Measurements from ENCODE around the gene AVPR2.

AVPR2 gene

DNA sequence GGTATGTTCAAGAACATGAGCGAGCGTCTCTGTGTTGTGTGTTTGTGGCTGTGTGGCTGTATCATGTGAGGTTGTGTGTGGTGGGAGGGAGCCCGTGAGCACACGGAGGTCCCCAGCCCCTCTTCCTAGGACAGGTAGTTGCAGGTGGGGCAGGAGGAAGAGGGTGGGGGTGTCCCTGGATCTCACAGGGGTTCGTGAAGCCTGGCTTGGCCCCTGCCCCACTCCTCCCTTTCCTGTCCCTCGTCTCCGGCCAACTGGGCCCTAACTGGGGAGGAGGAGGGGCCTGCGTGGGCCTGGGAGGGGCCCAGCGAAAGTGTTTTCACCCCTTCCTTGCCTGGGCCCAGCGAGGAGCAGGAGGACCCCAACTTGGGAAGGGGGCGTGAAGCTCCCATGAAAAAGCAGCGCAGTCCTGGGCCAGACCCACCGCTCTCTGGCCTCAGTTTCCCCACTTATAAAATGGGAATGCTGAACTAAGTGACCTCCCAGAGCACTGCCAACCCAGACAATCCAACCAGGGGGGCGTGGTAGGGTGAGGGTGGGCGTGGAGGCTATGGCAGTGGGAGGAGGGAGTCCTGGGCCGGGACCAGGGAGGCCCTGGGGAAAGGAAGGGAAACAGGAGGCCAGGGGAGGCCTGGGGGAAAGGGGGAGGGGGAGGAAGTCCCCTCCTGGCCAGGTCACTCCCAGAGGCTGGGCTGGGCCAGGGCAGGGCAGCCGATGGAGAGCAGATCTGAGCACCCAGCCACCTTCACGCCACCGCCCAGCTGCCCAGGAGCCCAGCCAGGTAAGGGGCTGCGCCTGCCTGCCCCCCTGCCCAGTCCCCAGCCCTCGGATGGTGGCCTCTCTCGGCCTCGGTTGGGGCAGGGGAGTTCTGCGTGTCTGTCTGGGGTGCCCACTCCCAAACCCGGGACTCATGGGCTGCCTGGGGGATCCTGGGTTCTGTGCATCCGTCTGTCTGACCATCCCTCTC lies at the start of gene AVPR2:
AVPR2 (plus strand) TSS at position 683 of the 967 bp plus-strand sequence. CDS start 473 bp downstream, outside the sequence.
- no peak for DNase-seq (ENCODE audit: low read depth)

DNA sequence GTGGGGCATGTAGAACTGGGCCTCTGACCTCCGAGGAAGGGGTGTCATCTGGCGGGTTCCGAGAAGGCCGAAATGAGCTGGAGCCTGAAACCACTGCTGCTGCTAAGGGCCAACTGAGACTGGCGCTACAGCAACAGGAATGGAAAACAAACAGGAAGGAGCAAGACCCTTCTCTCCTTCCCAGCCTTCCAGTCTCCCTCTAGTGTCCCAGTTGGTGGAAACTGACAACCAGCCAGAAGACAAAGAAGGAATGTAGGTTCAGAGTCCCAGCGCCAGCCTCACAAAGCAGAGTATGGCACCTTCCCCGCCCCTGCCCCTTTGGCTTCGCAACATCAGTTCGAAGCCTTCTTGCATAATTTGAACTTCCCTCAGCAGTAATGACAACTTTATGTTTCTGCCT lies 49.8 kb upstream of the AVPR2 start:
- DNase-seq (ENCODE audit: low read depth) = no peak

DNA sequence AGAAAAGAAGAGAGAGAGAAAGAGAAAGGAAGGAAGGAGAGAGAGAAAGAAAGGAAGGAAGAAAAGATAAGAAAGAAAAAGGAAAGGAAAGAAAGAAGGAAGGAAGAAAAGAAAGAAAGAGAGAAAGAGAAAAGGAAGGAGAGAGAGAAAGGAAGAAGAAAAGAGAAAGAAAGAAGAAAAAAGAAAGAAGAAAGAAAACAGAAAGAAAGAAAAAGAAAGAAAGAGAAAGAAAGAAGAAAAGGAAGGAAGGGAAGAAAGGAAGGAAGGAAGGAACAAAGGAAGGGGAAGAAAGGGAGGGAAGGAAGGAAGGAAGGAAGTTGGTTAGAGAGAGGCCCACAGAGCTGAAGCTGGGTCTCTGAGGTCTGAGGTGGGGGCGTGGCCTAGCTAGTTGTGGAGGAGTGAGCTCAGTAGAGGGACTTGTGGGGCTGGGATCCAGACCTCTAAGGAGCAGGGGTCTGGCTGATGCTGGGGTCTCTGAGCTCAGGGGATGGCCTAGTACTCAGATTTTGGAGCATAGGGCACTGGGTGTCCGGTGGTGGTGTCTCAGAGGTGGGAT lies 47.0 kb upstream of the AVPR2 start:
- DNase-seq (ENCODE audit: low read depth) = no peak

GRCh38 chrX:153861151-153861550 lies 43.3 kb upstream of the AVPR2 start:
- DNase-seq (ENCODE audit: low read depth) = no peak

GRCh38 chrX:153861733-153862310 lies 42.7 kb upstream of the AVPR2 start:
- no peak for DNase-seq (ENCODE audit: low read depth)

DNA sequence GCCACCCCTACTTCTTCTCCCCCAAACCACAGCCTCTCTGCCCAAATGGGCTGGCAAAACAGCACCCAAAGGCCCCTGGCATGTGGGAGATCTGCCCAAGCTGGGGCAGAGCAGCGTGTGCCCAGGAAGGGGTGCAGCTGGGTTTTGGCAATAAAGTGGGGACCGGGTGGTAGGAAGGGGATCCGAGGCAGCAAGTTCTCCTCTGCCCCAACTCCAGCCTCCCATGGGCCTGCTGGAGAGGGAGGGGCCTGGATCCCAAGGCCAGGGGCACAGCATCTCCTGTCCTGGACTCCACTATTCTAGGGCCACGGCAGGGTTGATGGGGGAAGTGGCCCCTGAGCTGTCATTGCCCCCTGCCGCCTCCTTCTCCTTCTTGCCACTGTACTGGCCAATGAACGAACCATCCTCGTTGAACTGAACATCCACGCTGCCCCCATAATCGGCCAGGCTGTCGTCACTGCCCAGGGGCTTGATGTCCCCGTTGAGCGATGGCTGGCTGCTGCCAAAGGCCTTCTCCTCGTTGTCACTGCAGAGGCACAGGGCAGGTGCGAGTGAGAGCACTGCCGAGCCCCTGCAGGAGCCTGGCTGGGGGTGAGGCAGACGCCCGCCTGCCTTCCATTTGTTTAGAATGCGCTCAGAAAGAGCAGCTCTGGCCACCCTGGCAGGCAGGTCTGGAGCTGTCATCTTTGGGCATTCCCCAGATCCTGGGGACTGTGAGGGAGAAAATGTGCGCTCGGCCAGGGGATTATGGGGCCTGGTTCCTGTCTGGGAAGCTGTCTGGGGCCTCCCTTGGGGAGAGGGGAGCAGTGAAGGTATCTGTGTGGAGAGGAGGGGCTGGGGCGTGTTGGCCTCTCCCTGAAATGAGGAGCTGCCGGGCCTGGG lies 41.9 kb upstream of the AVPR2 start:
- DNase-seq (ENCODE audit: low read depth) = no peak

- no peak for DNase-seq (ENCODE audit: low read depth)
Observed at GRCh38 chrX:153863251-153863991, 41.1 kb upstream of the AVPR2 start.

DNA sequence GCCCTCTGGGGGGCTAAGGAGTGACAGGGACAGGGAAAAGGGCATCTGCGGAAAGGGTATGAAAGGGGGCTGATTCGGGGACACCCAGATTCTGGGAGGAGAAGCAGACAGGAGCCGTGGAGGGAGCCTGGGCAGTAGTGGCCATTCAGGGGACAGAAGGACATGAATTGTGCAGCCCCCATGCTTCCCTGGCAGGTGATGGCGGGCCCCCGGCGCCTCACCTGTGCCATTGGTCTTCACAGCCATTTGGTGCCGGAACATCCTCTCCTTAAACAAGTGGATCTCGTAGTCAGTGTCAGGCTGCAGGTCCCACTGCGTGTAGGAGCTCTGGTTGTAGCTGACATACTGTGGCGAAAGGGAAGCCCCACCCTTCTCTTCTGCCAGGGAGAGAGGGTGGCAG lies 40.4 kb upstream of the AVPR2 start:
- DNase-seq (ENCODE audit: low read depth) = no peak

- no peak for DNase-seq (ENCODE audit: low read depth)
Observed at GRCh38 chrX:153864561-153865320, 39.7 kb upstream of the AVPR2 start.

DNA sequence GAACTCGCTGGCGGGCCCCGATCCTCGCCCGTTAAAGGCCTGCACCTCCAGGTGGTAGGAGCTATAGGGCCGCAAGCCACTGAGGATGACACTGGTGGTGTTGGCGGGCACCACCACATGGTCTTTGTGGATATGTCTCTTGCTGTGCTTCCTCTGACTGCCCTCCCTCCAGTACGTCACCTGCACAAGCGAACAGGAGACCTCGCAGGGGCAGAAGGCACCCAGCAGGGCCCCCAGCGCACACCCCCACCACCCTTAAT lies 39.2 kb upstream of the AVPR2 start:
- no peak for DNase-seq (ENCODE audit: low read depth)

- DNase-seq (ENCODE audit: low read depth) = no peak
Observed at GRCh38 chrX:153865685-153866084, 38.8 kb upstream of the AVPR2 start.

GRCh38 chrX:153866302-153867019 lies 38.0 kb upstream of the AVPR2 start:
- DNase-seq (ENCODE audit: low read depth) = no peak

- DNase-seq (ENCODE audit: low read depth) = no peak
Observed at GRCh38 chrX:153867139-153867538, 37.3 kb upstream of the AVPR2 start.

- DNase-seq (ENCODE audit: low read depth) = no peak
Observed at GRCh38 chrX:153867671-153868070, 36.8 kb upstream of the AVPR2 start.

DNA sequence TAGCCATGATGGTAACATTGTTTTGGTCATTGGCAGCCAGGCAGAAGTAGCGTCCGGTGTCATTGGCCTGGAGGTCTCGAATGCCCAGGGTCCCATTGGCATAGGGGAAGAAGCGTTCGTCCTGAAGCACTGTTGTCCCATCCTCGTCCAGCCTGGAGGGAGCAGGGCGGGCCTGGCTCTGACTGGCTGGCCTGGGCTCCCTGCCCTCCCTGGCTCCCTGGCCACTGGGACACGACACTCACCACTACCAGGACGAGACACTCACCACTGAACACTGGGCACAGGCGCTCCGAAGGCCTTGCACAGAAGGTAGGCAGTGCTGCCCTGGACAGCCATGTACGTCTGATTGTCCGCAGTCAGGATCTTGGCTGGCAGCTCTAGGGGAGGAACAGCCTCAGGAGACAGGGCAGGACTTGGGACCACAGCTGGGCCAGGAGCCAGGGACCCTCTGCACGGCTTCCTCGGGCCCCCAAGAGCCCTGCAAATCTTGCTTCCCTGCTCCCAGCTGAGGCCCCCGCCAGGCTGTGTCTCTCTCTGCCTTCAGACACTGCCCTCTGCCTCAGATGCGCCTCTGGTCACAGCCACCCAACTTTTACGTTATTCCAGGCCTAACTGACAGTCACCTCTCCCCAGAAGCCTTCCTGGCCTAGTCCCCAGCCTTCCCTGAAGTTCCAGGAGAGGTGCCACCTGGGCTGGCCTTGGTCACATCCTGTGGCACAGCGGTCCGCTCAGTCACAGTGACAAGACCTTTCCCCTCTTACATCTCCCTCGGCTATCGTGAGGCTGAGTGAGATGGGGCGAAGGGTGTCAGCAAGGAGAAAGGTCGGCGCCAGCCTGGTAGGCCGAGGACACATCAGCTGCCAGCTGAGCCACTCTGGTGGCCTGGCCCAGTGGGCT lies 35.6 kb upstream of the AVPR2 start:
- DNase-seq (ENCODE audit: low read depth) = no peak

GRCh38 chrX:153869473-153870287 lies 34.8 kb upstream of the AVPR2 start:
- no peak for DNase-seq (ENCODE audit: low read depth)

- DNase-seq (ENCODE audit: low read depth) = no peak
Observed at GRCh38 chrX:153870288-153870690, 34.2 kb upstream of the AVPR2 start.

DNA sequence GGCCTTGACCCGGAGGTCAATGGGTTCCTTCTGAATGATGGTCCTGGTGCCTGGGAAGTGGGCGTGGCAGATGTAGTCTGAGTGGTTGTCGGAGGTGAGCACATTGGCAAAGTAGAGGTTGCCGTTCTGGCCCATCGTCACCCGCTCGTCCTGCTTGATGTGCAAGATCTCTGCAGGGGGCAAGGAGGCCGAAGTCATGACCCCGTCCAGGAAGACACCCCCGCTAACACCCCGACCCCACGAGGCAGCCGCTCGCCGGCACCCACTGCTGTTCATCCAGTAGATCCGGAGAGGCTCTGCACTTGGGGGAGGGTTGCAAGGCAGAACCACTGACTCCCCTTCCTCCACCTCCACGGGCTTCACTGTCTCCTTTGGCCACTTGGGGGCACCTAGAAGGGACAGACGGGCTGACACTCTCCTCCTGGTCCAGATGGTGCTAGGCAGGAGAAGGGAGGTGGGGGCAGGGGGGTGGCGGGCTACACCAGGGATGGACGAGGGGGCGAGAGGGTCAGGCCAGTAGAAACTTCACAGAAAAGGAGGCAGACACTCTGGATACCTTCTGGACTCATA lies 33.6 kb upstream of the AVPR2 start:
- DNase-seq (ENCODE audit: low read depth) = no peak
